HG03095 (cell line): ENCODE measurements around the gene FGFR2.

ENCODE experiments used
- ATAC-seq: cut with Tn5 transposase; IDR thresholded peaks from one replicate; pipeline ENCODE4 v1.9.1; 2021; ENCODE audit warnings: moderate library complexity; ENCODE audit not compliant: unreplicated experiment

Gene FGFR2

GRCh38 chr10:121592155-121592890 is 5.9 kb downstream of the FGFR2 start:
- ATAC-seq: no peak

GRCh38 chr10:121591186-121591585 is 7.1 kb downstream of the FGFR2 start:
- ATAC-seq: no peak

GRCh38 chr10:121590772-121591171 is 7.5 kb downstream of the FGFR2 start:
- no peak for ATAC-seq

- ATAC-seq: no peak
These were observed 8.7 kb downstream of the FGFR2 start for GRCh38 chr10:121589553-121589952.

GRCh38 chr10:121583857-121584256 is 14.4 kb downstream of the FGFR2 start:
- ATAC-seq: no peak

GRCh38 chr10:121583258-121583657 is 15.0 kb downstream of the FGFR2 start:
- no peak for ATAC-seq

- ATAC-seq: no peak
These were observed 17.7 kb downstream of the FGFR2 start for GRCh38 chr10:121580276-121581116.

- ATAC-seq: no peak
These were observed 18.6 kb downstream of the FGFR2 start for GRCh38 chr10:121579656-121580055.

GRCh38 chr10:121578965-121579364 is 19.3 kb downstream of the FGFR2 start:
- ATAC-seq: no peak

GRCh38 chr10:121578298-121578697 is 19.9 kb downstream of the FGFR2 start:
- no peak for ATAC-seq

- ATAC-seq: no peak
These were observed 20.7 kb downstream of the FGFR2 start for GRCh38 chr10:121577568-121577967.

- ATAC-seq: no peak
These were observed 22.1 kb downstream of the FGFR2 start for GRCh38 chr10:121576139-121576538.

GRCh38 chr10:121574519-121575166 is 23.6 kb downstream of the FGFR2 start:
- ATAC-seq: no peak

- ATAC-seq: no peak
These were observed 24.7 kb downstream of the FGFR2 start for GRCh38 chr10:121573538-121573941.

- ATAC-seq: no peak
These were observed 25.2 kb downstream of the FGFR2 start for GRCh38 chr10:121572859-121573537.

GRCh38 chr10:121570315-121570714 is 27.9 kb downstream of the FGFR2 start:
- no peak for ATAC-seq

GRCh38 chr10:121568275-121568674 is 30.0 kb downstream of the FGFR2 start:
- no peak for ATAC-seq

GRCh38 chr10:121567569-121567968 is 30.7 kb downstream of the FGFR2 start:
- ATAC-seq: no peak

GRCh38 chr10:121566755-121567154 is 31.5 kb downstream of the FGFR2 start:
- ATAC-seq: no peak

GRCh38 chr10:121559326-121560026 is 38.8 kb downstream of the FGFR2 start:
- ATAC-seq: no peak

- no peak for ATAC-seq
These were observed 40.0 kb downstream of the FGFR2 start for GRCh38 chr10:121558238-121558637.
